ENCODE measurements around the gene TEDC1. TPM values are rescaled to one million over a fixed set of nuclear protein-coding genes. Genes with fewer than 3 reads are reported as not detected.

Gene TEDC1
- total RNA-seq, 1 experiment from 2014 or later = 30.3 TPM

GRCh38 chr14:105450864-105451720, 40.0 kb upstream of the TEDC1 start:
- Mint-ChIP-seq H3K9me3 (ENCODE audit: unreplicated experiment) (no peaks in the 10 kb centered on the region), H3K4me3 (ENCODE audit: unreplicated experiment) (no peak overlapping the region), H3K27me3 (ENCODE audit: insufficient read depth, unreplicated experiment) (no peaks in the 10 kb centered on the region), H3K4me1 (ENCODE audit: low read depth, unreplicated experiment) (no peaks in the 10 kb centered on the region), H3K27ac (ENCODE audit: unreplicated experiment) (no peak overlapping the region), H3K36me3 (ENCODE audit: insufficient read depth, unreplicated experiment) (peaks cover 54% of the 10 kb centered on the region)
- ChIA-PET CTCF (interaction anchor here (0.6 to 1.0 kb wide), 2 partner anchors 80 to 275 kb away, joined by 4 to 13 read pairs; no protein-coding TSS in a partner anchor), POLR2A (interaction anchor here (0.6 kb wide), 1 partner anchor 60 kb away, joined by 6 read pairs; no protein-coding TSS in a partner anchor)
- intact Hi-C loops (cut with micrococcal nuclease; ENCODE audit: unreplicated experiment) = no loop called here
- H3K36me3 ChIP-seq (ENCODE audit: control insufficient read depth, insufficient read depth, low read length) = peaks cover 3% of the 10 kb centered on the region
- no peak overlapping the region for H3K4me3 ChIP-seq (ENCODE audit: low read depth, low read length)
- H3K9me3 ChIP-seq = no peaks in the 10 kb centered on the region
- peak in 1 of 2 experiments; percentile 20 for DNase-seq
- TF ChIP-seq, protein P1, sequence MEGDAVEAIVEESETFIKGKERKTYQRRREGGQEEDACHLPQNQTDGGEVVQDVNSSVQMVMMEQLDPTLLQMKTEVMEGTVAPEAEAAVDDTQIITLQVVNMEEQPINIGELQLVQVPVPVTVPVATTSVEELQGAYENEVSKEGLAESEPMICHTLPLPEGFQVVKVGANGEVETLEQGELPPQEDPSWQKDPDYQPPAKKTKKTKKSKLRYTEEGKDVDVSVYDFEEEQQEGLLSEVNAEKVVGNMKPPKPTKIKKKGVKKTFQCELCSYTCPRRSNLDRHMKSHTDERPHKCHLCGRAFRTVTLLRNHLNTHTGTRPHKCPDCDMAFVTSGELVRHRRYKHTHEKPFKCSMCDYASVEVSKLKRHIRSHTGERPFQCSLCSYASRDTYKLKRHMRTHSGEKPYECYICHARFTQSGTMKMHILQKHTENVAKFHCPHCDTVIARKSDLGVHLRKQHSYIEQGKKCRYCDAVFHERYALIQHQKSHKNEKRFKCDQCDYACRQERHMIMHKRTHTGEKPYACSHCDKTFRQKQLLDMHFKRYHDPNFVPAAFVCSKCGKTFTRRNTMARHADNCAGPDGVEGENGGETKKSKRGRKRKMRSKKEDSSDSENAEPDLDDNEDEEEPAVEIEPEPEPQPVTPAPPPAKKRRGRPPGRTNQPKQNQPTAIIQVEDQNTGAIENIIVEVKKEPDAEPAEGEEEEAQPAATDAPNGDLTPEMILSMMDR (IDR thresholded peaks at IDR 0.05; ENCODE audit: insufficient read depth in 1 of 2, low read depth in 1 of 2, low read length in 1 of 2, severe bottlenecking in 1 of 2, unreplicated experiment in 1 of 2) = no peak
- H3K4me1 ChIP-seq = no peaks in the 10 kb centered on the region
- BruUV-seq (replicated peaks) = no TSS peak
- no peaks in the 10 kb centered on the region for H3K27me3 ChIP-seq (replicated peaks; ENCODE audit: control insufficient read depth, insufficient read depth, low read length)

- CTCF ChIA-PET = interaction anchor here (1.3 kb wide), 1 partner anchor 28 kb away, joined by 3 read pairs; no protein-coding TSS in a partner anchor
- H3K27ac Mint-ChIP-seq (ENCODE audit: unreplicated experiment) = no peak overlapping the region
- Histone ChIP-seq H3K27me3 (replicated peaks; ENCODE audit: control insufficient read depth, insufficient read depth, low read length) (no peaks in the 10 kb centered on the region), H3K9me3 (no peaks in the 10 kb centered on the region), H3K36me3 (ENCODE audit: control insufficient read depth, insufficient read depth, low read length) (peaks cover 3% of the 10 kb centered on the region), H3K4me1 (no peaks in the 10 kb centered on the region), H3K4me3 (ENCODE audit: low read depth, low read length) (no peak overlapping the region)
- H3K9me3 Mint-ChIP-seq (ENCODE audit: unreplicated experiment) = no peaks in the 10 kb centered on the region
- intact Hi-C loops (cut with micrococcal nuclease; ENCODE audit: unreplicated experiment) = no loop called here
- BruUV-seq (replicated peaks) = no TSS peak
- no peaks in the 10 kb centered on the region for H3K4me1 Mint-ChIP-seq (ENCODE audit: low read depth, unreplicated experiment)
- H3K36me3 Mint-ChIP-seq (ENCODE audit: insufficient read depth, unreplicated experiment) = peaks cover 53% of the 10 kb centered on the region
- TF ChIP-seq, protein P1 (IDR thresholded peaks at IDR 0.05; ENCODE audit: insufficient read depth in 1 of 2, low read depth in 1 of 2, low read length in 1 of 2, severe bottlenecking in 1 of 2, unreplicated experiment in 1 of 2) = no peak
- DNase-seq = no peak
- POLR2A ChIA-PET = no interaction called here
- H3K27me3 Mint-ChIP-seq (ENCODE audit: insufficient read depth, unreplicated experiment) = no peaks in the 10 kb centered on the region
- H3K4me3 Mint-ChIP-seq (ENCODE audit: unreplicated experiment) = no peak overlapping the region
Measured at GRCh38 chr14:105452963-105453362, 38.1 kb upstream of the TEDC1 start.

DNA sequence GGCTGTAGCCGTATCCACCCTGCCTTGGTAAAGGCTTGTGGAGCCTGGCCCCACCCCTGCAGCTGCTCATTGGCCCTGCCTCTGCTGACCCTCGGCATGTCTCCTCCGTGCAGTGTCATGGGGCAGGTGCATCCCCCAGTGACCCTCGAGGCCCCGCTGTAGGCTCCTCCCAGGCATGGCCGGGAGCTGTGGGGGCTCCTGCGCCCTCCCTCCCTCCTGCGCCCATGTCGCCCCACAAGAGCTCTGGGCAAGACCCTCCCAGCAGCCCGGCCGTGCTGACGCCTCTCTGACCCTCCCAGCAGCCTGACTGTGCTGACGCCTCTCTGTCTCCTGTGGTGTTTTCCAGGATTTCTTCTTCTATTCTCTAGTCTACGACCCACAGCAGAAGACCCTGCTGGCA, 37.2 kb upstream of the TEDC1 start:
- CTCF ChIA-PET = no interaction called here
- H3K9me3 ChIP-seq = no peaks in the 10 kb centered on the region
- intact Hi-C loops (cut with micrococcal nuclease; ENCODE audit: unreplicated experiment) = no loop called here
- no peaks in the 10 kb centered on the region for H3K9me3 Mint-ChIP-seq (ENCODE audit: unreplicated experiment)
- no peak overlapping the region for H3K4me3 ChIP-seq (ENCODE audit: low read depth, low read length)
- H3K36me3 ChIP-seq (ENCODE audit: control insufficient read depth, insufficient read depth, low read length) = peaks cover 3% of the 10 kb centered on the region
- no peaks in the 10 kb centered on the region for H3K4me1 Mint-ChIP-seq (ENCODE audit: low read depth, unreplicated experiment)
- DNase-seq = no peak
- no peaks in the 10 kb centered on the region for H3K27me3 Mint-ChIP-seq (ENCODE audit: insufficient read depth, unreplicated experiment)
- H3K27ac Mint-ChIP-seq (ENCODE audit: unreplicated experiment) = no peak overlapping the region
- H3K27me3 ChIP-seq (replicated peaks; ENCODE audit: control insufficient read depth, insufficient read depth, low read length) = no peaks in the 10 kb centered on the region
- POLR2A ChIA-PET = no interaction called here
- no peak overlapping the region for H3K4me3 Mint-ChIP-seq (ENCODE audit: unreplicated experiment)
- H3K4me1 ChIP-seq = no peaks in the 10 kb centered on the region
- no TSS peak for BruUV-seq (replicated peaks)
- TF ChIP-seq, protein P1 (IDR thresholded peaks at IDR 0.05; ENCODE audit: insufficient read depth in 1 of 2, low read depth in 1 of 2, low read length in 1 of 2, severe bottlenecking in 1 of 2, unreplicated experiment in 1 of 2) = no peak
- H3K36me3 Mint-ChIP-seq (ENCODE audit: insufficient read depth, unreplicated experiment) = peaks cover 51% of the 10 kb centered on the region

All from Caco-2 (cell line).